Measurements from ENCODE around the gene PDP2.

DNA sequence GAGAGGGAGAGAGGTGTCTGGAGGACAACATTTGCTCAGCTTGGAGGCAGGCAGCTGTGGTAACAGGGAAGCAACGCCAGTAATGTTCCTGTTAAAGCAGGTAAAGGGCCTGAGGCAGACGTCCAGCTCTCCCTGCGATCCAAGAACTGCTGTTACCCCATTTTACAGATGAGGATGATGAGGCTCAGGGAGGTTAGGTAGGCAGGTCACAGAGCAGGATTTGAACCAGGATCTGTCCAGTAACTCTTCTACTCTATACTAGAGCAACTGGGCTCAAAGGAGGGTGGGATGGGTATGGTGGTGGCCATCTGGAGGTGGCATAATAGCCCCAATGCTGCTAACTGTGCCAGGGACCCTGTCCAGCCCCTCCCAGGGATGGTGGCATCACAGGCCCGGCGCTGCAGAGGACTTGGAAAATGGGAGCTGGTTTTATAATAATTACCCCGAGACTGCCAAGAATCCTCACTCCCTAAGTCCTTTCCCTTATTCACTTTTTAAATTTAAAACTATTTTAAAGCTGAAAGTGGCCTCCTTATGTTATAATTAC is 24.1 kb upstream of the PDP2 start:
- TF ChIP-seq CTCF (IDR thresholded peaks at IDR 0.05) (no peak), POLR2A (IDR thresholded peaks at IDR 0.05) (no peak)

Measured in body of pancreas (tissue), 4 donors.